IPS-11a (cell line): Measurements from ENCODE around the gene PLA2R1.

Experiments used
- H3K4me3 ChIP-seq: one replicate; pipeline ENCODE4 v1.5.1; 2013; ENCODE audit warnings: low read depth, low read length, control low read depth

PLA2R1 gene

GRCh38 chr2:160062292-160063005 lies at the start of gene PLA2R1:
Gene PLA2R1, minus strand, starts transcription at chr2:160062615. Its CDS starts 212 bp downstream, at chr2:160062403.
- H3K4me3 ChIP-seq, result peak within 1 kb of the TSS; percentile 53

GRCh38 chr2:160110674-160111239 lies 48.3 kb upstream of the PLA2R1 start:
- no peak overlapping the region for H3K4me3 ChIP-seq

- no peak overlapping the region for H3K4me3 ChIP-seq
Observed at GRCh38 chr2:160109939-160110673, 47.7 kb upstream of the PLA2R1 start.

GRCh38 chr2:160109243-160109642 lies 46.8 kb upstream of the PLA2R1 start:
- no peak overlapping the region for H3K4me3 ChIP-seq

GRCh38 chr2:160108646-160109045 lies 46.2 kb upstream of the PLA2R1 start:
- no peak overlapping the region for H3K4me3 ChIP-seq

- H3K4me3 ChIP-seq, result no peak overlapping the region
Observed at GRCh38 chr2:160105366-160105765, 43.0 kb upstream of the PLA2R1 start.

- H3K4me3 ChIP-seq, result no peak overlapping the region
Observed at GRCh38 chr2:160104115-160104514, 41.7 kb upstream of the PLA2R1 start.

GRCh38 chr2:160097326-160097725 lies 34.9 kb upstream of the PLA2R1 start:
- no peak overlapping the region for H3K4me3 ChIP-seq

- H3K4me3 ChIP-seq, result no peak overlapping the region
Observed at GRCh38 chr2:160096409-160096808, 34.0 kb upstream of the PLA2R1 start.

- no peak overlapping the region for H3K4me3 ChIP-seq
Observed at GRCh38 chr2:160092445-160092844, 30.0 kb upstream of the PLA2R1 start.

- no peak overlapping the region for H3K4me3 ChIP-seq
Observed at GRCh38 chr2:160091381-160091780, 29.0 kb upstream of the PLA2R1 start.

- H3K4me3 ChIP-seq, result no peak overlapping the region
Observed at GRCh38 chr2:160087854-160088745, 25.7 kb upstream of the PLA2R1 start.

GRCh38 chr2:160085662-160086061 lies 23.2 kb upstream of the PLA2R1 start:
- no peak overlapping the region for H3K4me3 ChIP-seq

GRCh38 chr2:160077912-160078810 lies 15.7 kb upstream of the PLA2R1 start:
- no peak overlapping the region for H3K4me3 ChIP-seq

- H3K4me3 ChIP-seq, result no peak overlapping the region
Observed at GRCh38 chr2:160076914-160077313, 14.5 kb upstream of the PLA2R1 start.

- no peak overlapping the region for H3K4me3 ChIP-seq
Observed at GRCh38 chr2:160076241-160076640, 13.8 kb upstream of the PLA2R1 start.

GRCh38 chr2:160075171-160075570 lies 12.8 kb upstream of the PLA2R1 start:
- H3K4me3 ChIP-seq, result no peak overlapping the region

- H3K4me3 ChIP-seq, result no peak overlapping the region
Observed at GRCh38 chr2:160073284-160073888, 11.0 kb upstream of the PLA2R1 start.

- H3K4me3 ChIP-seq, result no peak overlapping the region
Observed at GRCh38 chr2:160068906-160069305, 6.5 kb upstream of the PLA2R1 start.

- no peak overlapping the region for H3K4me3 ChIP-seq
Observed at GRCh38 chr2:160064916-160065315, 2.5 kb upstream of the PLA2R1 start.
